ENCODE results near the gene ABLIM1.

The ABLIM1 gene

DNA sequence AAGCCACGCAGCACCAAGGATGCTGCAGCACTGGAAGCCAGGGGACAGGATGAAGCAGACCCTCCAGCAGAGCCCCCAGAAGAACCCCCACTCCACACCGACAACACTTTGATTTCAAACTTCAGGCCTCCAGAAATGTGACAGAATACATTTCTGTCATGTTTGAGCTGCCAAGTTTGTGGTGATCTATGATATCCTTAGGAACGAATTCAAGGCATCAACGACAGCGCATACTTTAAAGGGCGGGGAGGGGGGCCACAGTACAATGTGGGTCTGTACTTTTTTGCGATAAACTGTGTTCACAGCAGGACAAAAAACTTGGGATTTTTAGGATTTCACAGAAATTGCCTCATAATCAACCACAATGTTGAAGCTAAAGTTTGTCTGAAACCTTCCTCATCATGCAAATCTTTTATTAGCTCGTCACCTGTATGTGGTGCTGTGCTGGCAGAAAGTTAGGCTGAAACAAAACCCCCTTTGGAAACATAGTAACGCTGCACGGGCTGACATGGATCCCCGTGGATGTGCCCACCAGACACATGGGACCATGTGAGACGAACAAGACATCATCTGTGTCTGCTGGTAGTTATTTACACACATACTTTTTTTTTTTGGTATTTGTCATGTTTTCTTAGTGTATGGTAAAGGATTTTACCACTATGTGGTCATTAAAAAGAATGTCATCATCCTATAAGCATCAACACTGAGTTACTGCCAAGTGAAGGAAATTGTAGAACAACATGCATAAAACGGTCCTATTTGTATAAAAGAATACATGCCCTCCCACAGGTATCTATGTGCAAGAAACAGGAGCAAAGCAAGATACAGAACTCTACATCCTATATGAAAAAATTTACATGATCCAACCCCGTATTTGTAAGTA is 140.5 kb downstream of the ABLIM1 start:
- TF ChIP-seq GATA3 (IDR thresholded peaks at IDR 0.05; ENCODE audit: low read depth, low read length) (no peak), GATA2 (IDR thresholded peaks at IDR 0.05; ENCODE audit: low read depth, low read length) (no peak)

- TF ChIP-seq GATA3 (IDR thresholded peaks at IDR 0.05; ENCODE audit: low read depth, low read length) (no peak), GATA2 (IDR thresholded peaks at IDR 0.05; ENCODE audit: low read depth, low read length) (no peak)
Observed at GRCh38 chr10:114516356-114516755, 141.7 kb downstream of the ABLIM1 start.

- TF ChIP-seq GATA2 (IDR thresholded peaks at IDR 0.05; ENCODE audit: low read depth, low read length) (no peak), GATA3 (IDR thresholded peaks at IDR 0.05; ENCODE audit: low read depth, low read length) (no peak)
Observed at GRCh38 chr10:114515298-114515914, 142.7 kb downstream of the ABLIM1 start.

- TF ChIP-seq GATA3 (IDR thresholded peaks at IDR 0.05; ENCODE audit: low read depth, low read length): no peak
- no peak for TF ChIP-seq GATA2 (IDR thresholded peaks at IDR 0.05; ENCODE audit: low read depth, low read length)
Observed at GRCh38 chr10:114513381-114513792, 144.7 kb downstream of the ABLIM1 start.

GRCh38 chr10:114511881-114512280 is 146.2 kb downstream of the ABLIM1 start:
- TF ChIP-seq GATA3 (IDR thresholded peaks at IDR 0.05; ENCODE audit: low read depth, low read length): no peak

DNA sequence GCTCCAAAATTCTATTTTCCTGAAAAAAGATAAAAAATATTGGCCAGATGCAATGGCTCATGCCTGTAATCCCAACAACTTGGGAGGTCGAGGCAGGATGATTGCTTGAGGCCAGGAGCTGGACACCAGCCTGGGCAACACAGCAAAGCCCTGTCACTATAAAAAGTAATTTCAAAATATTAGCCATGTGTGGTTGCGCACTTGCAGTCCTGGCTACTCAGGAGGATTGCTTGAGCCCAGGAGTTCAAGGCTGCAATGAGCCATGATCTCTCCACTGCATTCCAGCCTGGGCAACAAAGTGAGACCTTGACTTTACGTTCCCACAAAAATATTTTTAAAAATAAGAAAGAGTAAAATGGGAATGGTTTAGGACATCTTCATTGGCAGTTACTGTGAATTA is 149.7 kb downstream of the ABLIM1 start:
- no peak for TF ChIP-seq GATA2 (IDR thresholded peaks at IDR 0.05; ENCODE audit: low read depth, low read length)
- no peak for TF ChIP-seq GATA3 (IDR thresholded peaks at IDR 0.05; ENCODE audit: low read depth, low read length)

DNA sequence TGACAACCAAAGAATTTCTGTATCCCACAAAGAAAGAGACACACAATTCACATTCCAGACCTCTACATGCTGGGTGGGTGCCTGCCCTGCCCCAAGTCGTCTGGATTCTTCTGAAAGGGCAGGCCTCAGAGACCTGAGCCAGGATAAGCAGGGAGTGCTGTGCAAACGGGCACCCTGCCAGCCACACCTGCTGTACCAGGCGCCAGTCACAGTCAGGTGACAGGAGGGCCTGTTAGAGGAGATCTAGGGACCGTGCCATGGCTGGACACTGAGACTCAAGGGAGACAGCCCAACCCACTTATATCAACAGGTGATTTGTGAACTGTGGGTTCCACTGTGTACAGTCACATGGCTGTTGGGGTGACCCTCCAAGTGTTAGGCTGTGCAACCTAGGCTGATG is 150.6 kb downstream of the ABLIM1 start:
- TF ChIP-seq GATA2 (IDR thresholded peaks at IDR 0.05; ENCODE audit: low read depth, low read length) (no peak), GATA3 (IDR thresholded peaks at IDR 0.05; ENCODE audit: low read depth, low read length) (no peak)

GRCh38 chr10:114506871-114507385 is 151.1 kb downstream of the ABLIM1 start:
- TF ChIP-seq GATA2 (IDR thresholded peaks at IDR 0.05; ENCODE audit: low read depth, low read length) (no peak), GATA3 (IDR thresholded peaks at IDR 0.05; ENCODE audit: low read depth, low read length) (no peak)

DNA sequence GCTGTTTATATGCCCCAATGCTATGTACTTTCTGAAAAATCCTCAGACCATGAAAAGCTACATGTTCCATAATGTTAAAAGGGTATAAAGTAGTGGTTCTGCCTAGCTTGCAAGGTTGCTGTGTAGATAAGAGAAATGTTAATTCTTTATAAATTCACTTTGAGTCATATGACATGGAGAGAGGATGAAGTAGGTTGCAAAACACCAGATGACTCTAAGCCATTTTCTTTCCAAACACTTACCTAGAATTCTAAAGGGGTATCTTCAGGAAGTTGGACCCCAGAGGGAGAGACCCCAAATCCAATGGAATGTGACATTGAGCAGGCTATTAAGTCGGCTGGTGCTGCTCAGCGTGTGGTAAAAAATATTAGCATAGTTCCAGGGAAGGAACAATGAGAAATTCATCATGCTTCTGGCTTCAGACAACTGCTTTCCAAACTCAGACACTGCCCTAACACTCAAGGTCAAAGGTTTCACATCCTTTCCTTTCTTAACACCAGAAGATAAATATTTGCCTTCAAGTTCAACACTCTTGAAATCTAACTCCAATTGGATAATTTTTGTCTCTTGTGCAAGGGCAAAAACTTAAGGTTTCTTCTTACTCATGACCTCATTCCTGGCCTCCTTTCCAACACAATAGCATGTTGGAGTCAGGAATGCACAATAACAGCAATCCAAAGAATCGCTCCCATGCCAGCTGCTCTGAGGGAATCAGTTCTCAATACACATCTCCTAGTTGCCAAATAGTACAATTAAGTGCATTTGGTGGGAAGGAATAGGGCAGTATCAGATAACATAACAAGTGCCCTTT is 153.1 kb downstream of the ABLIM1 start:
- TF ChIP-seq GATA3 (IDR thresholded peaks at IDR 0.05; ENCODE audit: low read depth, low read length) (no peak), GATA2 (IDR thresholded peaks at IDR 0.05; ENCODE audit: low read depth, low read length) (no peak)

DNA sequence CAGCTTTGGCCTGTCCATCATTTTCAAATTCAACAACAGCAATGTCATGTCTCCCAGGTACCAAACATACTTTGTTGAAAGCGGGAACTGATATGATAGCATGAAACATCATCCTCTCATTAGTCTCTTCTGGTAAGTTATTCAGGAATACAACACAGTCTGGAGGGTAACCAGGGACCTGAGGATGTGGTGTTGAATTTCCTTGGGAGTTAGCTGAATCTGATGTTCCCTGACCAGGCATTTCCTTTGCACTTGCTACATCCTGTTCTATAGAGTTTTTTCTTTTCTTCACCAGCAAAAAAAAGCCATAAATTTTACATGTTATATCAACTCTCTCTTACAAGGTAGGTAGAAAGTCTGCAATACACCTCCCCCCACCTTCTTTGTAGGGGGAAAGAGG is 156.0 kb downstream of the ABLIM1 start:
- TF ChIP-seq GATA2 (IDR thresholded peaks at IDR 0.05; ENCODE audit: low read depth, low read length): no peak
- TF ChIP-seq GATA3 (IDR thresholded peaks at IDR 0.05; ENCODE audit: low read depth, low read length): no peak

GRCh38 chr10:114501650-114502049 is 156.4 kb downstream of the ABLIM1 start:
- TF ChIP-seq GATA2 (IDR thresholded peaks at IDR 0.05; ENCODE audit: low read depth, low read length) (no peak), GATA3 (IDR thresholded peaks at IDR 0.05; ENCODE audit: low read depth, low read length) (no peak)

GRCh38 chr10:114500643-114501042 is 157.4 kb downstream of the ABLIM1 start:
- TF ChIP-seq GATA3 (IDR thresholded peaks at IDR 0.05; ENCODE audit: low read depth, low read length): no peak
- TF ChIP-seq GATA2 (IDR thresholded peaks at IDR 0.05; ENCODE audit: low read depth, low read length): no peak

DNA sequence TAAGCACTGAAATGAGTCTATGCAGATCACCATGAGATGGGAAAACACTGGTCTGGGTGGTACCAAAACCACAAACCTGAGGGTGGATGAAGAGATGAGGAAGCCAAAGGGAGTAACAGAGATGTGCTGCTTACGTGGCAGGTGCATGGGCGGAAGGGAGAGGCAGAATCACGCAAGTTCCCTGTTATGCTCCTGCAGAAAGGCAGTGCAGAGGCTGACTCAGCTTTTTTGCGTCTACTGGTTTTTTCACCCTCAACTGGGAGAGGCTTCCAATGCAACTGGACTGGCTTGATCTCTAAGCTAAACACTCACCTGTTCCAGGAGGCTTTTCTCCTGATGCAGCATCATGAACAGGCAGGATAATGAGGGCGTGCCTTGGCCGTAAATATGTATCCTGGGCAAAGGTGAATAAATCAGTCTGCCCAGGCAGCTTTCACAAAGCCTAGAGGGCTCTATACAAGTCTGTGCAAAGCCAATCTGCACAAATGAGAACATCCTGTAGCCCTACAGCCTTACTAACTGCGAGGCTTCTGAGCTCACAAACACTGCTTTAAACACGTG is 158.4 kb downstream of the ABLIM1 start:
- TF ChIP-seq GATA2 (IDR thresholded peaks at IDR 0.05; ENCODE audit: low read depth, low read length) (no peak), GATA3 (IDR thresholded peaks at IDR 0.05; ENCODE audit: low read depth, low read length) (no peak)

DNA sequence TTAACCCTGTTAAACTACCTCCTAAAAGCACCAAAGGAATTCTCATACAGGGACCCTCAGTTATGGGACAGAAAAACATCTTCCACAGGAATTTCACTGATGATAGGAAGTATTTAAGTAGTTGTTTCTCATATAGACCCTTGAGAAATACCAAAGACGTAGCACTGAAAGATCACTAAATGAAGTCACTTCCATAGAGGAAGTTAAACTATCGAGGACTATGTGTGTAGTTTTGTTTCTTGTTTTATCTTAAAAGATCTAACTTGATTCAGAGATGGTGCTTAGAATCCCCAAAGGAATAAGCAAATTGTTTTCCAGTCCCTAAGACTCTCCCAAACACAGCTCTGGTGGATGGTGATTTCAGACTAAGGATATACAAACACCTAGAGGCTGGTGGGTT is 159.0 kb downstream of the ABLIM1 start:
- no peak for TF ChIP-seq GATA2 (IDR thresholded peaks at IDR 0.05; ENCODE audit: low read depth, low read length)
- TF ChIP-seq GATA3 (IDR thresholded peaks at IDR 0.05; ENCODE audit: low read depth, low read length): no peak
